IMR-90 (cell line): ENCODE data around the gene DNAH8. TPM values are rescaled to one million over a fixed set of nuclear protein-coding genes. Genes with fewer than 3 reads are reported as not detected.
A peak's percentile ranks its signal among the peaks of the same experiment; 100 is the strongest.

Experiments used
- ATAC-seq: fragments of 200-7000 bp; cut with Tn5 transposase; 2 replicates; pipeline ENCODE4 v1.9.1; 2020; ENCODE audit warnings: low read depth, mild to moderate bottlenecking, moderate library complexity
- BruUV-seq: library from RNA; stranded (reverse); fragments of 400-500 nt; replicated peaks from 2 replicates; lab custom pipeline; 2021; lab: Mats Ljungman, UMichigan
- CTCF ChIA-PET: fragments of 300-600 bp; formaldehyde crosslinking; extraction: SDS; loops from one replicate; lab custom pipeline; 2021; ENCODE audit warnings: antibody characterized with exemption; lab: Yijun Ruan, JAX
- POLR2A ChIA-PET: fragments of 300-600 bp; sonication (Branson Sonifier 250); formaldehyde crosslinking; loops from one replicate; lab custom pipeline; 2022; ENCODE audit warnings: antibody characterized with exemption; ENCODE audit not compliant: unreplicated experiment; lab: Charles Lee
- DNase-seq: peaks from one replicate; pipeline ENCODE4 v3.0.0; 2013
- H2AFZ ChIP-seq: replicated peaks from 2 replicates; pipeline ENCODE3; 2013; ENCODE audit warnings: low read length, mild to moderate bottlenecking; ENCODE audit not compliant: poor library complexity
- H2AK5ac ChIP-seq: 2 replicates; pipeline ENCODE4 v1.6.1; 2013; ENCODE audit warnings: low read depth, low read length, inconsistent platforms
- H2AK9ac ChIP-seq: replicated peaks from 2 replicates; pipeline ENCODE3; 2013; ENCODE audit warnings: mild to moderate bottlenecking, low read depth, low read length, moderate library complexity; ENCODE audit not compliant: poor library complexity
- H2BK120ac ChIP-seq: 2 replicates; pipeline ENCODE4 v1.6.1; 2013; ENCODE audit warnings: low read depth, low read length, inconsistent platforms
- H2BK15ac ChIP-seq: 3 replicates; pipeline ENCODE4 v1.6.1; 2013; ENCODE audit warnings: low read depth, low read length, inconsistent platforms
- H2BK20ac ChIP-seq: 2 replicates; pipeline ENCODE4 v1.6.1; 2013; ENCODE audit warnings: low read depth, mild to moderate bottlenecking, inconsistent platforms, low read length, moderate library complexity
- H2BK5ac ChIP-seq: 2 replicates; pipeline ENCODE4 v1.6.1; 2013; ENCODE audit warnings: mild to moderate bottlenecking, low read depth, low read length, inconsistent platforms; ENCODE audit not compliant: poor library complexity, severe bottlenecking
- H3K14ac ChIP-seq: replicated peaks from 2 replicates; pipeline ENCODE4 v1.6.1; 2013; ENCODE audit warnings: low read depth, low read length, inconsistent platforms
- H3K18ac ChIP-seq: 2 replicates; pipeline ENCODE4 v1.6.1; 2013; ENCODE audit warnings: low read depth, low read length, control low read depth
- H3K23ac ChIP-seq: 2 replicates; pipeline ENCODE4 v1.6.1; 2013; ENCODE audit warnings: low read depth, low read length, inconsistent platforms
- H3K27ac ChIP-seq: 2 replicates; pipeline ENCODE4 v1.5.1; 2013; ENCODE audit warnings: mild to moderate bottlenecking, control low read depth, low read length; ENCODE audit not compliant: insufficient read depth
- H3K27me3 ChIP-seq: 2 replicates; pipeline ENCODE4 v1.6.1; 2013; ENCODE audit warnings: low read length; ENCODE audit not compliant: control insufficient read depth, insufficient read depth
- H3K36me3 ChIP-seq: 2 replicates; pipeline ENCODE4 v1.6.1; 2013; ENCODE audit warnings: low read length, mixed read lengths; ENCODE audit not compliant: control insufficient read depth, insufficient read depth
- H3K4ac ChIP-seq: 2 replicates; pipeline ENCODE4 v1.6.1; 2013; ENCODE audit warnings: low read depth, low read length, inconsistent platforms
- H3K4me1 ChIP-seq: 2 replicates; pipeline ENCODE4 v1.6.1; 2013; ENCODE audit warnings: low read length, mixed read lengths; ENCODE audit not compliant: control insufficient read depth, insufficient read depth
- H3K4me2 ChIP-seq: 2 replicates; pipeline ENCODE4 v1.6.1; 2013; ENCODE audit warnings: low read depth, mild to moderate bottlenecking, control low read depth, low read length, moderate library complexity
- H3K4me3 ChIP-seq: 2 replicates; pipeline ENCODE4 v1.5.1; 2013; ENCODE audit warnings: low read depth, mild to moderate bottlenecking, control low read depth, low read length, moderate library complexity; ENCODE audit not compliant: insufficient read depth
- H3K56ac ChIP-seq: 2 replicates; pipeline ENCODE4 v1.6.1; 2013; ENCODE audit warnings: low read length, inconsistent platforms; ENCODE audit not compliant: insufficient read depth; ENCODE audit errors: extremely low read depth
- H3K79me1 ChIP-seq, 2 experiments: 2 replicates each; pipeline ENCODE4 v1.6.1; 2013; ENCODE audit warnings: low read length in 2 of 2, inconsistent platforms in 1 of 2, low read depth in 1 of 2
- H3K9ac ChIP-seq: 2 replicates; pipeline ENCODE4 v1.6.1; 2013; ENCODE audit warnings: low read depth, low read length, control low read depth
- H3K9me1 ChIP-seq: 2 replicates; pipeline ENCODE4 v1.6.1; 2013; ENCODE audit warnings: low read length, inconsistent platforms; ENCODE audit not compliant: insufficient read depth
- H3K9me3 ChIP-seq: 2 replicates; pipeline ENCODE4 v1.6.1; 2013; ENCODE audit warnings: low read length; ENCODE audit not compliant: control insufficient read depth, insufficient read depth
- H4K20me1 ChIP-seq: 2 replicates; pipeline ENCODE4 v1.6.1; 2013; ENCODE audit warnings: low read length, inconsistent platforms; ENCODE audit not compliant: insufficient read depth
- H4K5ac ChIP-seq: 2 replicates; pipeline ENCODE4 v1.6.1; 2013; ENCODE audit warnings: mild to moderate bottlenecking, low read depth, low read length, control low read depth
- H4K8ac ChIP-seq, 2 experiments: 2 replicates each; pipeline ENCODE4 v1.6.1; 2013; ENCODE audit warnings: low read depth in 2 of 2, low read length in 2 of 2, control low read depth in 1 of 2, inconsistent platforms in 1 of 2
- H4K91ac ChIP-seq: 2 replicates; pipeline ENCODE4 v1.6.1; 2013; ENCODE audit warnings: low read depth, low read length, inconsistent platforms; ENCODE audit not compliant: insufficient read depth
- BHLHE40 ChIP-seq: fragments of 150-350 bp; IDR thresholded peaks from 2 replicates; pipeline ENCODE4 v1.6.1; 2016; ENCODE audit warnings: mild to moderate bottlenecking, low read depth, low read length
- CEBPB ChIP-seq: IDR thresholded peaks from 2 replicates; pipeline ENCODE4 v1.6.1; 2012; ENCODE audit warnings: low read depth, low read length, improper control_type of control experiment
- CHD1 ChIP-seq: IDR thresholded peaks from 2 replicates; pipeline ENCODE4 v1.6.1; 2012; ENCODE audit warnings: low read depth, low read length, improper control_type of control experiment
- FOS ChIP-seq: fragments of 150-350 bp; IDR thresholded peaks from 2 replicates; pipeline ENCODE4 v1.6.1; 2016; ENCODE audit warnings: low read depth, low read length
- NFE2L2 ChIP-seq: fragments of 150-350 bp; IDR thresholded peaks from 2 replicates; pipeline ENCODE4 v1.6.1; 2016; ENCODE audit warnings: low read depth, mild to moderate bottlenecking, low read length
- RAD21 ChIP-seq: IDR thresholded peaks from 2 replicates; pipeline ENCODE4 v1.6.1; 2012; ENCODE audit warnings: low read length, improper control_type of control experiment
- SMC3 ChIP-seq: fragments of 150-350 bp; IDR thresholded peaks from 2 replicates; pipeline ENCODE4 v1.6.1; 2016; ENCODE audit warnings: low read depth, mild to moderate bottlenecking, antibody characterized with exemption, low read length, moderate library complexity
- USF2 ChIP-seq: fragments of 150-350 bp; IDR thresholded peaks from 2 replicates; pipeline ENCODE4 v1.6.1; 2017; ENCODE audit warnings: mild to moderate bottlenecking, antibody characterized with exemption, low read length, low read depth
- WGBS, 2 experiments: methylation state at CpG; one replicate each; pipeline versions ENCODE4 v1.1.5 to v1.1.7; 2013; ENCODE audit warnings: missing lambda C conversion rate in 2 of 2; ENCODE audit not compliant: insufficient read length in 1 of 2; ENCODE audit errors: extremely low coverage in 2 of 2; 5-methylcytosine and 5-hydroxymethylcytosine counted together
- dilution Hi-C: fragments of 300-500 bp; cut with HindIII; formaldehyde crosslinking; loops from one replicate; pipeline ENCODE4 v1.14.3; 2018; ENCODE audit warnings: low sequenced_read_pairs; ENCODE audit not compliant: unreplicated experiment
- in situ Hi-C: fragments of 300-500 bp; cut with MboI; formaldehyde crosslinking; loops from 3 replicates; pipeline ENCODE4 v1.14.3; 2019; ENCODE audit warnings: low sequenced_read_pairs, inconsistent platforms, mixed read lengths
- intact Hi-C: fragments of 100-400 bp; cut with micrococcal nuclease; formaldehyde crosslinking; loops from 2 replicates; pipeline ENCODE4 v1.10.0; 2022
- polyA plus RNA-seq, 3 experiments: library from polyadenylated mRNA; depleted of rRNA; stranded (reverse); fragments of >200 nt; gene quantifications; 2 replicates each; pipeline ENCODE4 v1.2.3, GENCODE V29; 2012; ENCODE audit warnings: low replicate concordance in 1 of 3
- total RNA-seq: library from RNA; depleted of rRNA; stranded (reverse); fragments of >200 nt; gene quantifications from 2 replicates; pipeline ENCODE4 v1.2.3, GENCODE V29; 2012

DNAH8 gene
- total and polyA plus RNA-seq, 2 of the 4 experiments (the other 2 are of a cell fraction): not detected

GRCh38 chr6:38974389-38975151 lies 259.5 kb downstream of the DNAH8 start:
- no peak for TF ChIP-seq CHD1
- no peak for TF ChIP-seq FOS
- no peak for TF ChIP-seq SMC3
- TF ChIP-seq CEBPB: no peak
- TF ChIP-seq USF2: no peak
- no peak for TF ChIP-seq NFE2L2
- TF ChIP-seq BHLHE40: no peak
- TF ChIP-seq RAD21: no peak
- Histone ChIP-seq H2AK5ac (no peak overlapping the region), H3K56ac (no peak overlapping the region), H3K18ac (no peak overlapping the region), H3K4me2 (no peak overlapping the region), H3K23ac (no peak overlapping the region), H4K5ac (no peak overlapping the region), H3K36me3 (no peaks in the 10 kb centered on the region), H3K27me3 (no peaks in the 10 kb centered on the region), H3K79me1 (no peaks in the 10 kb centered on the region), H4K91ac (no peak overlapping the region), H2AK9ac (no peak overlapping the region), H3K27ac (no peak overlapping the region), H2AFZ (no peak overlapping the region), H3K4ac (no peak overlapping the region), H3K9ac (no peak overlapping the region), H2BK120ac (no peak overlapping the region), H3K4me3 (no peak overlapping the region), H2BK20ac (no peak overlapping the region), H2BK15ac (no peak overlapping the region), H4K8ac (no peak overlapping the region), H3K9me3 (no peaks in the 10 kb centered on the region), H3K9me1 (no peaks in the 10 kb centered on the region), H3K14ac (no peak overlapping the region), H2BK5ac (no peak overlapping the region), H3K4me1 (no peaks in the 10 kb centered on the region), H4K20me1 (no peaks in the 10 kb centered on the region)
- DNase-seq (peak; percentile 4), ATAC-seq (no peak; the same call in 1 of the 2 replicates)
- POLR2A ChIA-PET: no interaction called here
- CTCF ChIA-PET: interaction anchor here (1.2 to 4.0 kb wide), 4 partner anchors 28 to 332 kb away, joined by 3 to 20 read pairs (median 6); no protein-coding TSS in a partner anchor
- dilution Hi-C loops (no loop called here), intact Hi-C loops (no loop called here), in situ Hi-C loops (loop anchor here (10.0 kb wide), 1 partner anchor 330 kb away; no protein-coding TSS in a partner anchor)
- WGBS, 2 experiments: 100% methylated on average over 2 of the region's 7 CpGs; no CpG with 5 or more reads in 1 of the 2 experiments
- no TSS peak for BruUV-seq
